ENCODE measurements around the gene SMIM41.

- TF ChIP-seq FOXA1 (IDR thresholded peaks at IDR 0.05) (no peak), SP1 (IDR thresholded peaks at IDR 0.05) (no peak), ATF3 (IDR thresholded peaks at IDR 0.05) (no peak), RAD21 (IDR thresholded peaks at IDR 0.05) (peak; percentile 67 to 81), TAF1 (conservative IDR thresholded peaks at IDR 0.05) (no peak), YY1 (IDR thresholded peaks at IDR 0.05) (no peak), GABPA (IDR thresholded peaks at IDR 0.05 in 1 of 2, conservative IDR thresholded peaks at IDR 0.05 in 1 of 2) (no peak), JUND (IDR thresholded peaks at IDR 0.05) (no peak), HNF4A (conservative IDR thresholded peaks at IDR 0.05) (peak in 1 of 2 donors; percentile 9), HNF4G (IDR thresholded peaks at IDR 0.05) (no peak), EGR1 (IDR thresholded peaks at IDR 0.05; ENCODE audit: low read depth in 2 of 2) (no peak)
- TF ChIP-seq, protein P1, sequence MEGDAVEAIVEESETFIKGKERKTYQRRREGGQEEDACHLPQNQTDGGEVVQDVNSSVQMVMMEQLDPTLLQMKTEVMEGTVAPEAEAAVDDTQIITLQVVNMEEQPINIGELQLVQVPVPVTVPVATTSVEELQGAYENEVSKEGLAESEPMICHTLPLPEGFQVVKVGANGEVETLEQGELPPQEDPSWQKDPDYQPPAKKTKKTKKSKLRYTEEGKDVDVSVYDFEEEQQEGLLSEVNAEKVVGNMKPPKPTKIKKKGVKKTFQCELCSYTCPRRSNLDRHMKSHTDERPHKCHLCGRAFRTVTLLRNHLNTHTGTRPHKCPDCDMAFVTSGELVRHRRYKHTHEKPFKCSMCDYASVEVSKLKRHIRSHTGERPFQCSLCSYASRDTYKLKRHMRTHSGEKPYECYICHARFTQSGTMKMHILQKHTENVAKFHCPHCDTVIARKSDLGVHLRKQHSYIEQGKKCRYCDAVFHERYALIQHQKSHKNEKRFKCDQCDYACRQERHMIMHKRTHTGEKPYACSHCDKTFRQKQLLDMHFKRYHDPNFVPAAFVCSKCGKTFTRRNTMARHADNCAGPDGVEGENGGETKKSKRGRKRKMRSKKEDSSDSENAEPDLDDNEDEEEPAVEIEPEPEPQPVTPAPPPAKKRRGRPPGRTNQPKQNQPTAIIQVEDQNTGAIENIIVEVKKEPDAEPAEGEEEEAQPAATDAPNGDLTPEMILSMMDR (IDR thresholded peaks at IDR 0.05; ENCODE audit: low read depth, low read length, missing input control): peak; percentile 56
- TF ChIP-seq, protein P2, sequence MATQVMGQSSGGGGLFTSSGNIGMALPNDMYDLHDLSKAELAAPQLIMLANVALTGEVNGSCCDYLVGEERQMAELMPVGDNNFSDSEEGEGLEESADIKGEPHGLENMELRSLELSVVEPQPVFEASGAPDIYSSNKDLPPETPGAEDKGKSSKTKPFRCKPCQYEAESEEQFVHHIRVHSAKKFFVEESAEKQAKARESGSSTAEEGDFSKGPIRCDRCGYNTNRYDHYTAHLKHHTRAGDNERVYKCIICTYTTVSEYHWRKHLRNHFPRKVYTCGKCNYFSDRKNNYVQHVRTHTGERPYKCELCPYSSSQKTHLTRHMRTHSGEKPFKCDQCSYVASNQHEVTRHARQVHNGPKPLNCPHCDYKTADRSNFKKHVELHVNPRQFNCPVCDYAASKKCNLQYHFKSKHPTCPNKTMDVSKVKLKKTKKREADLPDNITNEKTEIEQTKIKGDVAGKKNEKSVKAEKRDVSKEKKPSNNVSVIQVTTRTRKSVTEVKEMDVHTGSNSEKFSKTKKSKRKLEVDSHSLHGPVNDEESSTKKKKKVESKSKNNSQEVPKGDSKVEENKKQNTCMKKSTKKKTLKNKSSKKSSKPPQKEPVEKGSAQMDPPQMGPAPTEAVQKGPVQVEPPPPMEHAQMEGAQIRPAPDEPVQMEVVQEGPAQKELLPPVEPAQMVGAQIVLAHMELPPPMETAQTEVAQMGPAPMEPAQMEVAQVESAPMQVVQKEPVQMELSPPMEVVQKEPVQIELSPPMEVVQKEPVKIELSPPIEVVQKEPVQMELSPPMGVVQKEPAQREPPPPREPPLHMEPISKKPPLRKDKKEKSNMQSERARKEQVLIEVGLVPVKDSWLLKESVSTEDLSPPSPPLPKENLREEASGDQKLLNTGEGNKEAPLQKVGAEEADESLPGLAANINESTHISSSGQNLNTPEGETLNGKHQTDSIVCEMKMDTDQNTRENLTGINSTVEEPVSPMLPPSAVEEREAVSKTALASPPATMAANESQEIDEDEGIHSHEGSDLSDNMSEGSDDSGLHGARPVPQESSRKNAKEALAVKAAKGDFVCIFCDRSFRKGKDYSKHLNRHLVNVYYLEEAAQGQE (IDR thresholded peaks at IDR 0.05): no peak
- TF ChIP-seq, protein P3, sequence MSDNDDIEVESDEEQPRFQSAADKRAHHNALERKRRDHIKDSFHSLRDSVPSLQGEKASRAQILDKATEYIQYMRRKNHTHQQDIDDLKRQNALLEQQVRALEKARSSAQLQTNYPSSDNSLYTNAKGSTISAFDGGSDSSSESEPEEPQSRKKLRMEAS (IDR thresholded peaks at IDR 0.05): no peak
Measured at GRCh38 chr12:52139579-52140062, 60.1 kb downstream of the SMIM41 start.
